Transverse colon (tissue), 3 donors: ENCODE data around the gene CCDC50.

Experiments used
- POLR2A ChIP-seq: fragments of 450-650 bp; IDR thresholded peaks from one replicate; pipeline ENCODE4 v1.6.1; 2016; ENCODE audit warnings: antibody characterized with exemption, mild to moderate bottlenecking, moderate library complexity
- TF ChIP-seq, protein P1 (sequence below), 5 experiments: fragments of 200-600 bp in 3 of 5; fragments of 450-650 bp in 2 of 5; sonication (generic) in 3 of 5; IDR thresholded peaks; 1 replicate in 2 of 5; 2 replicates in 3 of 5; pipeline ENCODE4 v1.5.1; 2016 to 2017; ENCODE audit warnings: antibody characterized with exemption in 5 of 5, inconsistent platforms in 3 of 5, mild to moderate bottlenecking in 2 of 5, moderate library complexity in 1 of 5

DNA sequence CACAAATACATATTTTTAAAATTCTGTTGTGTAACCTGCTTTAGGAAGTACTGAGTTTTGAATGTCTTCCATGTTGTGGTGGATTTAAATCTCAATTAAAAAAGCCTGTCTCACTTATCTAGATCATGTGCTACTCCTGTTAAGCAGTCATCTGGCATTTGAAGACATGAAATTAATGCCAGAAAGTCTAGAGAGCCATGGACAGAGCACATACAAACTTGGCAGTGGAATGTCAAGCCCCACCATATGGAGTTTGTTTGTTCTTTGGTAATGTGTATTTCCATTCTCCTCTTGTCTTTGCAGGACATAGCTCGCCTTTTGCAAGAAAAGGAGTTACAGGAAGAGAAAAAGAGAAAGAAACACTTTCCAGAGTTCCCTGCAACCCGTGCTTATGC is 40.4 kb downstream of the CCDC50 start:
- TF ChIP-seq, protein P1, sequence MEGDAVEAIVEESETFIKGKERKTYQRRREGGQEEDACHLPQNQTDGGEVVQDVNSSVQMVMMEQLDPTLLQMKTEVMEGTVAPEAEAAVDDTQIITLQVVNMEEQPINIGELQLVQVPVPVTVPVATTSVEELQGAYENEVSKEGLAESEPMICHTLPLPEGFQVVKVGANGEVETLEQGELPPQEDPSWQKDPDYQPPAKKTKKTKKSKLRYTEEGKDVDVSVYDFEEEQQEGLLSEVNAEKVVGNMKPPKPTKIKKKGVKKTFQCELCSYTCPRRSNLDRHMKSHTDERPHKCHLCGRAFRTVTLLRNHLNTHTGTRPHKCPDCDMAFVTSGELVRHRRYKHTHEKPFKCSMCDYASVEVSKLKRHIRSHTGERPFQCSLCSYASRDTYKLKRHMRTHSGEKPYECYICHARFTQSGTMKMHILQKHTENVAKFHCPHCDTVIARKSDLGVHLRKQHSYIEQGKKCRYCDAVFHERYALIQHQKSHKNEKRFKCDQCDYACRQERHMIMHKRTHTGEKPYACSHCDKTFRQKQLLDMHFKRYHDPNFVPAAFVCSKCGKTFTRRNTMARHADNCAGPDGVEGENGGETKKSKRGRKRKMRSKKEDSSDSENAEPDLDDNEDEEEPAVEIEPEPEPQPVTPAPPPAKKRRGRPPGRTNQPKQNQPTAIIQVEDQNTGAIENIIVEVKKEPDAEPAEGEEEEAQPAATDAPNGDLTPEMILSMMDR (IDR thresholded peaks at IDR 0.05) = no peak
- TF ChIP-seq POLR2A = no peak
